ENCODE results near the gene MED31.

DNA sequence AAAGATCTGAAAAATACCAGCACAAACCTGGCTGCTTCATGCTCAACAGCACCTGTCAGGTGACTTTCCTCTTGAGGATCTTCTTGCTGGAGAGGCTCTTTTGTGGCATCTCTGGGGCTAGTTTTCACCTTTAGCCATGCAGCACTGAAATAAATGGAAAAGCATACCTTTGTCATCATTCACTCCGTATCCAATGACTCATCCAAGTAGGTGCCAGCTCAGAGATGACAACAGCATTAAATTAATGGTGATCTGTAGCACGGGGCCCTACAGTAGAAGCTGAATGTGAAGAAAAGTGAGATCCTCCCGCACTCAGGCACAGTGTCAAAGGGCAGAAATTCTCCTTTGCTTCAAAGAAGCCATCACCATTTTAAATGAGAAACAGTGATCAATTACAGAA, 43.1 kb downstream of the MED31 start:
- no peak for TF ChIP-seq TAF1 (IDR thresholded peaks at IDR 0.05; ENCODE audit: borderline replicate concordance, insufficient read depth, low read length)
- TF ChIP-seq, protein P1, sequence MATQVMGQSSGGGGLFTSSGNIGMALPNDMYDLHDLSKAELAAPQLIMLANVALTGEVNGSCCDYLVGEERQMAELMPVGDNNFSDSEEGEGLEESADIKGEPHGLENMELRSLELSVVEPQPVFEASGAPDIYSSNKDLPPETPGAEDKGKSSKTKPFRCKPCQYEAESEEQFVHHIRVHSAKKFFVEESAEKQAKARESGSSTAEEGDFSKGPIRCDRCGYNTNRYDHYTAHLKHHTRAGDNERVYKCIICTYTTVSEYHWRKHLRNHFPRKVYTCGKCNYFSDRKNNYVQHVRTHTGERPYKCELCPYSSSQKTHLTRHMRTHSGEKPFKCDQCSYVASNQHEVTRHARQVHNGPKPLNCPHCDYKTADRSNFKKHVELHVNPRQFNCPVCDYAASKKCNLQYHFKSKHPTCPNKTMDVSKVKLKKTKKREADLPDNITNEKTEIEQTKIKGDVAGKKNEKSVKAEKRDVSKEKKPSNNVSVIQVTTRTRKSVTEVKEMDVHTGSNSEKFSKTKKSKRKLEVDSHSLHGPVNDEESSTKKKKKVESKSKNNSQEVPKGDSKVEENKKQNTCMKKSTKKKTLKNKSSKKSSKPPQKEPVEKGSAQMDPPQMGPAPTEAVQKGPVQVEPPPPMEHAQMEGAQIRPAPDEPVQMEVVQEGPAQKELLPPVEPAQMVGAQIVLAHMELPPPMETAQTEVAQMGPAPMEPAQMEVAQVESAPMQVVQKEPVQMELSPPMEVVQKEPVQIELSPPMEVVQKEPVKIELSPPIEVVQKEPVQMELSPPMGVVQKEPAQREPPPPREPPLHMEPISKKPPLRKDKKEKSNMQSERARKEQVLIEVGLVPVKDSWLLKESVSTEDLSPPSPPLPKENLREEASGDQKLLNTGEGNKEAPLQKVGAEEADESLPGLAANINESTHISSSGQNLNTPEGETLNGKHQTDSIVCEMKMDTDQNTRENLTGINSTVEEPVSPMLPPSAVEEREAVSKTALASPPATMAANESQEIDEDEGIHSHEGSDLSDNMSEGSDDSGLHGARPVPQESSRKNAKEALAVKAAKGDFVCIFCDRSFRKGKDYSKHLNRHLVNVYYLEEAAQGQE (IDR thresholded peaks at IDR 0.05; ENCODE audit: insufficient read depth in 1 of 2, low read depth in 2 of 2, low read length in 2 of 2), result no peak
